ENCODE measurements around the gene MYPN. TPM values are rescaled to one million over a fixed set of nuclear protein-coding genes. Genes with fewer than 3 reads are reported as not detected.

The MYPN gene
- total RNA-seq, 1 donor from 2014 or later: not detected

Other genes starting within 250 kb of the MYPN start
- gene SIRT1, start 224.8 kb upstream of the MYPN start, total RNA-seq: 19.5 TPM
- gene HERC4, start 34.2 kb upstream of the MYPN start, total RNA-seq: 40.7 TPM
- gene ATOH7, start 122.6 kb downstream of the MYPN start, total RNA-seq: not detected
- 94.2 TPM for gene HNRNPH3, start 222.6 kb downstream of the MYPN start, total RNA-seq
- 8.0 TPM for gene PBLD, start 223.4 kb downstream of the MYPN start, total RNA-seq

Data from mucosa of gallbladder (tissue), 1 donor.